ENCODE data around the gene ITGAL.

Gene ITGAL

DNA sequence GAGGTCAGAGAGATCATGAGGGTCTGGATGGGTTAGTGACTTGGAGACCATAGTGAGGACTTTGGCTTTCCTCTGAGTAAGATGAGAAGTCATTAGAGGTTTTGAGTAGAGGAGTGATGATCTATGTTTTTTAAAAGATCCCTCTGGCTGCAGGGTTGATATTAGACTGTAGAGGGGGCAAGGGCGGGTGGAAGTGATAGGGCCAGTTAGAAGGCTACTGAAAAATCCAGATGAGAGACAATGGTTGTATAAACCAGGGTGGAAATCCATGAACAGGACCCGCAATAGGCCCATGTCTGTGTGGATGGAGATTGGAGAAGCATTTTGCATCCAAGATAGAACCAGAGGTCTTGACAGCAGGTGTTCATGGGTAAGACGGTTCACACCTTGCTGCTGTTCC, 9.8 kb downstream of the ITGAL start:
- H3K9me3 ChIP-seq (ENCODE audit: severe bottlenecking): no peaks in the 10 kb centered on the region
- H3K4me1 ChIP-seq (ENCODE audit: insufficient read depth, poor library complexity, severe bottlenecking): no peaks in the 10 kb centered on the region
- H3K27ac ChIP-seq (ENCODE audit: poor library complexity, severe bottlenecking): no peak overlapping the region
- TF ChIP-seq, protein P1, sequence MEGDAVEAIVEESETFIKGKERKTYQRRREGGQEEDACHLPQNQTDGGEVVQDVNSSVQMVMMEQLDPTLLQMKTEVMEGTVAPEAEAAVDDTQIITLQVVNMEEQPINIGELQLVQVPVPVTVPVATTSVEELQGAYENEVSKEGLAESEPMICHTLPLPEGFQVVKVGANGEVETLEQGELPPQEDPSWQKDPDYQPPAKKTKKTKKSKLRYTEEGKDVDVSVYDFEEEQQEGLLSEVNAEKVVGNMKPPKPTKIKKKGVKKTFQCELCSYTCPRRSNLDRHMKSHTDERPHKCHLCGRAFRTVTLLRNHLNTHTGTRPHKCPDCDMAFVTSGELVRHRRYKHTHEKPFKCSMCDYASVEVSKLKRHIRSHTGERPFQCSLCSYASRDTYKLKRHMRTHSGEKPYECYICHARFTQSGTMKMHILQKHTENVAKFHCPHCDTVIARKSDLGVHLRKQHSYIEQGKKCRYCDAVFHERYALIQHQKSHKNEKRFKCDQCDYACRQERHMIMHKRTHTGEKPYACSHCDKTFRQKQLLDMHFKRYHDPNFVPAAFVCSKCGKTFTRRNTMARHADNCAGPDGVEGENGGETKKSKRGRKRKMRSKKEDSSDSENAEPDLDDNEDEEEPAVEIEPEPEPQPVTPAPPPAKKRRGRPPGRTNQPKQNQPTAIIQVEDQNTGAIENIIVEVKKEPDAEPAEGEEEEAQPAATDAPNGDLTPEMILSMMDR (IDR thresholded peaks at IDR 0.05; ENCODE audit: poor library complexity, severe bottlenecking): peak; percentile 19
- H3K27me3 ChIP-seq (ENCODE audit: insufficient read depth, poor library complexity, severe bottlenecking): no peaks in the 10 kb centered on the region
- H3K4me3 ChIP-seq (ENCODE audit: severe bottlenecking): no peak overlapping the region
- H3K36me3 ChIP-seq (ENCODE audit: low read depth): no peaks in the 10 kb centered on the region
- ATAC-seq (ENCODE audit: low read depth): no peak
- no peak for DNase-seq (ENCODE audit: low spot score)

DNA sequence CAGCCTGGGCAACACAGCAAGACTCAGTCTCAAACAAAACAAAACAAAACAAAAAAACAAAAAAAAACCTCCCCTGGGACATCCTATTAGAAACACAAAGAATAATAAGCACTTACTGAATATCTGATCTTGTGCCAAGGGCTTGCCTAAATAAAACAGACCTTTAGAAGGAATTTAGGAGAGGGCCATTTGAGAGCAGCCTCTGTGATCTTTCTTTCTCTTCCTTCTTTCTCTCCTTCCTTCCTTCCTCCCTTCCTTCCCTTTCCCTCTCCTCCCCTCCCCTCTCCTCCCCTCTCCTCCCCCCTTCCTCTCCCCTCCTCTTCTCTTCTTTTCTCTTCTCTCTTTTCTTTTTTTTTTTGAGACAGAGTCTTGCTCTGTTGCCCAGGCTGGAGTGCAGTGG, 12.3 kb downstream of the ITGAL start:
- Histone ChIP-seq H3K36me3 (ENCODE audit: low read depth) (no peaks in the 10 kb centered on the region), H3K27me3 (ENCODE audit: insufficient read depth, poor library complexity, severe bottlenecking) (no peaks in the 10 kb centered on the region), H3K4me3 (ENCODE audit: severe bottlenecking) (no peak overlapping the region), H3K4me1 (ENCODE audit: insufficient read depth, poor library complexity, severe bottlenecking) (no peaks in the 10 kb centered on the region), H3K27ac (ENCODE audit: poor library complexity, severe bottlenecking) (no peak overlapping the region), H3K9me3 (ENCODE audit: severe bottlenecking) (no peaks in the 10 kb centered on the region)
- no peak for DNase-seq (ENCODE audit: low spot score)
- TF ChIP-seq, protein P1 (IDR thresholded peaks at IDR 0.05; ENCODE audit: poor library complexity, severe bottlenecking): no peak
- no peak for ATAC-seq (ENCODE audit: low read depth)

DNA sequence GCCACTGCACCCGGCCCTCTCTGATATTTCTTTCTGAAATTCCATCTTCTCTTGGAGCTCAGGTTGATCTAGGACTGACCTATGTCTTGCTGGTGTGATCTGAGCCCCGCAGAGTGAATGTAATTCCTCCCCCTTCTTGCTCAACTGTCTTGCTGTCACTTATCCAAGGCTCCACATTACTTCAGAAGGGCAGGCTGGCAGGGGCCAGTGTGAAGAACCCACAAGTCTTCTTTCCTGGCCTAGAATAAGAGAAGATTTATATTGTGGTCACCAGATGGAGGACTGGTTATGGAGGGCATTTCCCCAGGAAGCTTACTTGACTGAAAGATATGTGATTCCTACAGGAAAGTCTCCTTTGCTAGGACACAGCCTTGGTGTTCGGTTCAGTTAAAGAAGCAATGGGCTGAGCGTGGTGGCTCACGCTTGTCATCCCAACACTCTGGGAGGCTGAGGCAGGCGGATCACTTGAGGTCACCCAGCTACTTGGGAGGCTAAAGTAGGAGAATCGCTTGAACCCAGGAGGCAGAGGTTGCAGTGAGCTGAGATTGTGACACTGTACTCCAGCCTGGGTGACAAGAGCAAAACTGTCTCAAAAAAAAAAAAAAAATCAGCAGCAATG, 13.4 kb downstream of the ITGAL start:
- DNase-seq (ENCODE audit: low spot score) (no peak), ATAC-seq (ENCODE audit: low read depth) (no peak)
- Histone ChIP-seq H3K4me3 (ENCODE audit: severe bottlenecking) (no peak overlapping the region), H3K4me1 (ENCODE audit: insufficient read depth, poor library complexity, severe bottlenecking) (peaks cover 5% of the 10 kb centered on the region), H3K27me3 (ENCODE audit: insufficient read depth, poor library complexity, severe bottlenecking) (no peaks in the 10 kb centered on the region), H3K27ac (ENCODE audit: poor library complexity, severe bottlenecking) (no peak overlapping the region), H3K9me3 (ENCODE audit: severe bottlenecking) (no peaks in the 10 kb centered on the region), H3K36me3 (ENCODE audit: low read depth) (no peaks in the 10 kb centered on the region)
- TF ChIP-seq, protein P1 (IDR thresholded peaks at IDR 0.05; ENCODE audit: poor library complexity, severe bottlenecking): no peak

DNA sequence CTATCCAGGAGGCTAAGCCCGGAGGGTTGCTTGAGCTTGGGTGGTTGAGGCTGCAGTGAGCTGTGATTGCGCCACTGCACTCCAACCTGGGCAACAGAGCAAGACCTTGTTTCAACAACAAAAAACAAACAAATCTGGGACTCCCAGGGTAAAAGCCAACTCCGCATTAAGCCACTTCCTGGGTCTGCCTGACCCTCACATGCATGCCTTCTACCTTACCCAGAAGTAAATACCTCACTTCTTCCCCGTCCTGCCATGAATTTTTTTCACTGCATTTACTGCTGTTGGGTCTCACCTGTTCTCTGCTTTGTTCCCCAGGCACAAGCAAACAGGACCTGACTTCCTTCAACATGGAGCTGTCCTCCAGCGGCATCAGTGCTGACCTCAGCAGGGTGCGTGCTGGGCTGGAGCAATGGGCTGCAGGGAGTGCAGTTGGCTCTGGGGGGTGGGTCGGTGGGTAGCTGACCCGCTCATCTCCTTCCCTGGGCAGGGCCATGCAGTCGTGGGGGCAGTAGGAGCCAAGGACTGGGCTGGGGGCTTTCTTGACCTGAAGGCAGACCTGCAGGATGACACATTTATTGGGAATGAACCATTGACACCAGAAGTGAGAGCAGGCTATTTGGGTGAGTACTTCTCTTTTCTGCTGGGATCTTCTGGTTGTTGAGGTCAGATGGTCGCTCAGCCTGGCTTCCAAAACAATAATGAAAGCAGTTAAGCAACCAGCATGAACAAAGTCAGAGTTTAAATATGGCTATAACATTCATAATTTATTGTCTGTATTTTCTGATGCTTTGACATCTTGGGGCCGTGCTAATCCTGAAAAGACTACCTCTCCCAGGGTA, 16.4 kb downstream of the ITGAL start:
- DNase-seq (ENCODE audit: low spot score) (no peak), ATAC-seq (ENCODE audit: low read depth) (no peak)
- TF ChIP-seq, protein P1 (IDR thresholded peaks at IDR 0.05; ENCODE audit: poor library complexity, severe bottlenecking): no peak
- Histone ChIP-seq H3K36me3 (ENCODE audit: low read depth) (no peaks in the 10 kb centered on the region), H3K9me3 (ENCODE audit: severe bottlenecking) (no peaks in the 10 kb centered on the region), H3K27ac (ENCODE audit: poor library complexity, severe bottlenecking) (peak overlapping the region; percentile 55), H3K4me3 (ENCODE audit: severe bottlenecking) (no peak overlapping the region), H3K4me1 (ENCODE audit: insufficient read depth, poor library complexity, severe bottlenecking) (peaks cover 13% of the 10 kb centered on the region), H3K27me3 (ENCODE audit: insufficient read depth, poor library complexity, severe bottlenecking) (no peaks in the 10 kb centered on the region)

DNA sequence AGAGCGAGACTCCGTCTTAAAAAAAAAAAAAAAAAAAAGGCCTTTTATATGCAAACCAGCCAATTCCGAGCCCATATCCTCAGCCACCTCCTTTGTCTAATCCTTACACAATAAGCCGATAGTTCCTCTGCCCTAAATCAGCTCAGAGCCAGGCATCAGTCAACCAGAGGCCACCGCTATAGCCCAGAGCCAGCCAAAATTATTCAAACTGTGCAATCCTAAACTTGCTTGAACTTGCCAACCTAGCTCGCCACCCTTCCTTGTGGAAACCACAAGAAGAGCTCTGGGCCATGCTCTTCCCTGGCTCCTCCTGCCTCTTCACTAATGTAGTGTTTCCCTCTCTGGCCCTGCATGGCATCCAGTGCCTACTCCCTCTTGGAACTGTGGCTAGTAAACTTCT, 17.7 kb downstream of the ITGAL start:
- TF ChIP-seq, protein P1 (IDR thresholded peaks at IDR 0.05; ENCODE audit: poor library complexity, severe bottlenecking): no peak
- H3K27ac ChIP-seq (ENCODE audit: poor library complexity, severe bottlenecking): peak overlapping the region; percentile 55
- peaks cover 13% of the 10 kb centered on the region for H3K4me1 ChIP-seq (ENCODE audit: insufficient read depth, poor library complexity, severe bottlenecking)
- no peak overlapping the region for H3K4me3 ChIP-seq (ENCODE audit: severe bottlenecking)
- H3K36me3 ChIP-seq (ENCODE audit: low read depth): no peaks in the 10 kb centered on the region
- ATAC-seq (ENCODE audit: low read depth): peak; percentile 96
- H3K9me3 ChIP-seq (ENCODE audit: severe bottlenecking): no peaks in the 10 kb centered on the region
- peak; percentile 81 for DNase-seq (ENCODE audit: low spot score)
- H3K27me3 ChIP-seq (ENCODE audit: insufficient read depth, poor library complexity, severe bottlenecking): no peaks in the 10 kb centered on the region

Data from RWPE2 (cell line).